Mesothelial cell of epicardium (in vitro differentiated cells): Measurements from ENCODE around the gene DIS3L. TPM values are rescaled to one million over a fixed set of nuclear protein-coding genes. Genes with fewer than 3 reads are reported as not detected.
"Not testable (repeated sequence)": the region's sequence is repeated elsewhere in the genome, so short reads cannot be mapped to it uniquely, and the experiment has no call there.

Experiments
- DNase-seq, 2 experiments: peaks; one replicate each; pipeline ENCODE4 v3.0.0; 2021; ENCODE audit warnings: low spot score in 2 of 2; ENCODE audit not compliant: unreplicated experiment in 2 of 2
- H3K27ac Mint-ChIP-seq: 2 replicates; pipeline ENCODE4 v1.8.0; 2021; ENCODE audit warnings: mixed read lengths
- H3K27me3 Mint-ChIP-seq: 2 replicates; pipeline ENCODE4 v1.8.0; 2021; ENCODE audit warnings: low read depth, mixed read lengths
- H3K36me3 Mint-ChIP-seq: 2 replicates; pipeline ENCODE4 v1.8.0; 2021; ENCODE audit warnings: mixed read lengths
- H3K4me1 Mint-ChIP-seq: 2 replicates; pipeline ENCODE4 v1.8.0; 2021; ENCODE audit warnings: mixed read lengths
- H3K4me3 Mint-ChIP-seq: 2 replicates; pipeline ENCODE4 v1.8.0; 2021; ENCODE audit warnings: mild to moderate bottlenecking, moderate library complexity, mixed read lengths
- H3K9me3 Mint-ChIP-seq: 2 replicates; pipeline ENCODE4 v1.8.0; 2021; ENCODE audit warnings: mixed read lengths
- total RNA-seq: library from RNA; stranded (reverse); gene quantifications from 3 replicates; pipeline ENCODE4 v1.2.1, GENCODE V29; 2021
- TF ChIP-seq, protein P1 (sequence below): fragments of 200-600 bp; sonication (generic); IDR thresholded peaks from one replicate; pipeline ENCODE4 v1.5.0; 2021; ENCODE audit warnings: antibody characterized with exemption; ENCODE audit not compliant: unreplicated experiment

The DIS3L gene
- total RNA-seq, 1 donor from 2014 or later: 34.7 TPM

DNA sequence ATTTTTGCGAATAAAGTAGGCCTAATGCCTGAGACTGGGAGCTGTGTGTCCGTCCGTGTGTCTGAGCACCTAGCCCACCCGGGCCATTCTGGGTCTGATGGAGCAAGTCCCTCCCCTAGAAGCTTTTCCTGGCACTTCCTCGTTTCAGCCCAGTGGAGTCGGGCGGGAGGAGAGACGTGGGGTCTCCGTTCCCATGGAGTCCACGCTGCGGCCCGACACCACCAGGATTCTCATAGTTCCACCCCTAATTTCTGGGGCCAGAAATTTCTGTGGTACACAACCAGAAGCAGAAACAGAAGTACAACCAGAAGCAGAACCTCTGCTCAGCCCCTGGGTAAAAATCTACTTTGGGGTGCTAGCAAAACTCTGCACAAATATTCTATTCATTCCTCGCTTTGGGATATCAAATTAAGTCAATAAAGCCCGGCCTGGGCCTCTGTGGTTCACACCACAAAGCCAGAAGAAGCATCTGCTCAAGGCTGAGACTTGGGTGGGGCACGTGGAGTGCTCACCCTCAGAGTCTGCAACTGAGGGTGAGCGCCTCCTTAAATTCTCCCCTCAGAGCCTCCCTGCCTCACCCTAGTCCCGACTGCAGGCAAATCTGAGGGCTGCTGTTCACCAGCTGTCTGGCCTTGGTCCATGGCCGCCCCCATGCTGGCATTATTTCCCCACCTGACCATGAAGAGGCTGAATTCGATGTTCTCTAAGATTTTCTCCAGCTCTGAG, 38.3 kb upstream of the DIS3L start:
- DNase-seq: no peak
- H3K27me3 Mint-ChIP-seq: peaks cover 88% of the 10 kb centered on the region
- no peaks in the 10 kb centered on the region for H3K9me3 Mint-ChIP-seq
- no peak overlapping the region for H3K4me3 Mint-ChIP-seq
- no peaks in the 10 kb centered on the region for H3K36me3 Mint-ChIP-seq
- TF ChIP-seq, protein P1, sequence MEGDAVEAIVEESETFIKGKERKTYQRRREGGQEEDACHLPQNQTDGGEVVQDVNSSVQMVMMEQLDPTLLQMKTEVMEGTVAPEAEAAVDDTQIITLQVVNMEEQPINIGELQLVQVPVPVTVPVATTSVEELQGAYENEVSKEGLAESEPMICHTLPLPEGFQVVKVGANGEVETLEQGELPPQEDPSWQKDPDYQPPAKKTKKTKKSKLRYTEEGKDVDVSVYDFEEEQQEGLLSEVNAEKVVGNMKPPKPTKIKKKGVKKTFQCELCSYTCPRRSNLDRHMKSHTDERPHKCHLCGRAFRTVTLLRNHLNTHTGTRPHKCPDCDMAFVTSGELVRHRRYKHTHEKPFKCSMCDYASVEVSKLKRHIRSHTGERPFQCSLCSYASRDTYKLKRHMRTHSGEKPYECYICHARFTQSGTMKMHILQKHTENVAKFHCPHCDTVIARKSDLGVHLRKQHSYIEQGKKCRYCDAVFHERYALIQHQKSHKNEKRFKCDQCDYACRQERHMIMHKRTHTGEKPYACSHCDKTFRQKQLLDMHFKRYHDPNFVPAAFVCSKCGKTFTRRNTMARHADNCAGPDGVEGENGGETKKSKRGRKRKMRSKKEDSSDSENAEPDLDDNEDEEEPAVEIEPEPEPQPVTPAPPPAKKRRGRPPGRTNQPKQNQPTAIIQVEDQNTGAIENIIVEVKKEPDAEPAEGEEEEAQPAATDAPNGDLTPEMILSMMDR: no peak
- H3K27ac Mint-ChIP-seq: no peak overlapping the region
- peaks cover 13% of the 10 kb centered on the region for H3K4me1 Mint-ChIP-seq

DNA sequence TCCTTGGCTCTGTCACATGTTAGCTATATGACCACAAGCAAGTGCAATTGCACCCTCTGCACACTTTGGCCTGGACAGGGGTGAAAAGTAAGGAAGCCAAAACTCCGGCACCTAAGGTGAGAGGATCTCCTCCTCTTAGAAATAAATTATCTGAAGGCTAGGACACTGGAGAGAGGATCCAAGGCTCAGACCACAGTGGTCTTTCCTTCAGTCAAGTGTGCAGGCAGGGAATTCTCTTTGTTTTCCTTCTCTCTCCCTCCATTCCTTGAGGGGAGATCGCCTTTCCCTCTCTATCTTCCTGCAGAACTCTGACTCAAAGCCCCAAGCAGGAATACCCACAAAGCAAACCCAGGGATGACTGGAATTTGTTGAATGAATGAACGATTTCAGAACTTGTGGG, 36.7 kb upstream of the DIS3L start:
- Mint-ChIP-seq H3K36me3 (no peaks in the 10 kb centered on the region), H3K27ac (no peak overlapping the region), H3K27me3 (peaks cover 84% of the 10 kb centered on the region), H3K4me3 (no peak overlapping the region), H3K9me3 (peaks cover under 1% of the 10 kb centered on the region), H3K4me1 (peaks cover 13% of the 10 kb centered on the region)
- DNase-seq: no peak
- TF ChIP-seq, protein P1: no peak

DNA sequence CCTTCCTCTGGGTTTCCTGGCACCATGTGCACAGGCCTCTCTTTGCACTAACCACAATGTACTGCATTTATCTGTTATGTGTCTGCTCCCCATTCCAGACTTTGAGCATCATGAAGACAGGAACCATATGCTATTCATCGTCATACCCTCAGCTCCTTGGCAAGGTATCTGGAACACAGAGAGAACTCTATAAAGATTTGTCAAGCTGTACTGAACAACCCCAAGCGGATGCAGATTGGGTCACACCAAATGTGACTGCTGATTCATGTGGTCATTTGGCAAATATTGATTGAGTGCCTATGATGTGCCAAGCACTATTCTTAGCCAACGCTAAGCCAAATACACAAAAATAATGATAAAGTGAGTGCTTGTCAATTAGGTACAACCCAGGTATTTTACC, 32.3 kb upstream of the DIS3L start:
- no peak overlapping the region for H3K4me3 Mint-ChIP-seq
- H3K4me1 Mint-ChIP-seq: no peaks in the 10 kb centered on the region
- no peak overlapping the region for H3K27ac Mint-ChIP-seq
- DNase-seq: no peak
- TF ChIP-seq, protein P1: no peak
- peaks cover 3% of the 10 kb centered on the region for H3K36me3 Mint-ChIP-seq
- H3K9me3 Mint-ChIP-seq: peaks cover 12% of the 10 kb centered on the region
- peaks cover 61% of the 10 kb centered on the region for H3K27me3 Mint-ChIP-seq

DNA sequence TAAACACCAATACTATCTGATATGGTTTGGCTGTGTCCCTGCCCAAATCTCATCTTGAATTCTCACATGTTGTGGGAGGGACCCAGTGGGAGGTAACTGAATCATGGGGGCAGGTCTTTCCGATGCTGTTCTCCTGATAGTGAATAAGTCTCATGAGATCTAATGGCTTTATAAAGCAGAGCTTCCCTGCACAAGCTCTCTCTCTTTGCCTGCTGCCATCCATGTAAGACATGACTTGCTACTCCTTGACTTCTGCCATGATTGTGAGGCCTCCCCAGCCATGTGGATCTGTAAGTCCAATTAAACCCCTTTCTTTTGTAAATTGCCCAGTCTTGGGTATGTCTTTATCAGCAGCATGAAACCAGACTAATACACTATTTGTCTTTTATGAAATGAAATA, 30.5 kb upstream of the DIS3L start:
- H3K4me3 Mint-ChIP-seq, DNase-seq, H3K27ac Mint-ChIP-seq, H3K36me3 Mint-ChIP-seq, H3K4me1 Mint-ChIP-seq: not testable (repeated sequence)
- Mint-ChIP-seq H3K27me3 (peaks cover 48% of the 10 kb centered on the region), H3K9me3 (peaks cover 12% of the 10 kb centered on the region)

DNA sequence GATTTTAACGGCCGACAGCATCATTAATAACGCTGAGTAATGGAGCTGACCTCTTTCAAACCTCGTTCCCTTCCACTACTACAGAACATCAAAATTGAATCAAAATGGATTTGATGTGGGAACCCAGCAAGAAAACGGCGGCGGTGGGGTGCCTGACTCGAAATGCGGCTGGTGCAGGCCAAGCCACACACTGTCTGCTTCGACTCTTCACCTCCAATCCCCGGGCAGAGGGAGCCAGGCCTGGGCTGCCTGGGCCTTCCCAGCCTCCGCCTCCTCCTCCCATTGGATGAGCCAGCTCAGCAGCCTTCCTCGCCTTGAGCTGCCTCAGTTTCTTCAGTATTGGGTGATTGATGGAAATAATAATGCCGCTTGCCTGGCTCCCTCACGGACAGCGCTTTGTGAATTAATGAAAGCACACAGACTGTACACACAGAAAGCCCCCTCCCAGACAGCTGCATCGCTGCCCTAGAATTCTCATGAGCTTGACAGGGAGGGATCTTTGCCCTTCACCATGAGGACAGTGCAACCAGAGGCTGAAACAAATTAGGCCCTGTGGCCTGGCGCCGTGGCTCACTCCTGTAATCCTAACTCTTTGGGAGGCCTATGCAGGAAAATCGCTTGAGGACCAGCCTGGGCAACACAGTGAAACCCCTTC, 28.4 kb upstream of the DIS3L start:
- H3K9me3 Mint-ChIP-seq: peaks cover 12% of the 10 kb centered on the region
- peaks cover 3% of the 10 kb centered on the region for H3K36me3 Mint-ChIP-seq
- H3K27me3 Mint-ChIP-seq: peaks cover 36% of the 10 kb centered on the region
- H3K27ac Mint-ChIP-seq: no peak overlapping the region
- TF ChIP-seq, protein P1: no peak
- peaks cover 6% of the 10 kb centered on the region for H3K4me1 Mint-ChIP-seq
- no peak overlapping the region for H3K4me3 Mint-ChIP-seq
- DNase-seq: no peak

DNA sequence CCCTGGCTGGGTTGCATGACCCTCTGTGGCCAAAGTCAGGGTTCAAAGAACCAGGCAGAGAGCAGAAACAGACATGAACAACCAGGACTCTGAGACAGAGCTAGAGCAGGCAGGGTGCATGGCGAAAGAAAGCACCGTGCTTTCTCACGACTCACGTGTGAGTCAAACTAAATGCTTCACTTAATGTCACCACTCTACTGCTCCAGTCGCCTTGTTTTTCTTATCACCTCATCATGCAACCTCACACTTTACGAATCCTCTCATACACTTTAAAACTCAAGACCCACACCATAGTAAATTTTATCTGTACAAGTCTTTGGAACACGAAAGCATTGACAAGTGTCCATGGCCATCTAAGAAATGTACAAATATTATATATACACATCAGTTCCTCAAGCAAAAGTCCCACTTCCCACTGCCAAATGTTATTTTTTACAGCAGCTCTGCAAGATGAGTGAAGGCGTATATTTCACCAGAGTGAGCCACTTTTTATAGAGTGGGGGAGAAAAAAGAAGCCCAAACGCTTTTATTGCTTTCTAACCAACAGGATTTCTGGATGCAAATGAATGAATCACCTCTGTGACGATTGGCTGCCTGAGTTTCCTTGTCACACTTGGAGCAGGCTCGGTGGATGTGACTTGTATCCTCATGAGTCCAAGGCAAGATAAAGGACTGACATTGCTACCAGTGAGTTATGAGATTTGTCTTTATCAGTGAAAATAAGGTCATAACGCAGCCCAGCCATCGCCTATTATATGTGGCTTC, 23.9 kb upstream of the DIS3L start:
- Mint-ChIP-seq H3K9me3 (no peaks in the 10 kb centered on the region), H3K27me3 (peaks cover 10% of the 10 kb centered on the region), H3K36me3 (no peaks in the 10 kb centered on the region), H3K4me3 (no peak overlapping the region), H3K27ac (no peak overlapping the region), H3K4me1 (peaks cover 6% of the 10 kb centered on the region)
- no peak for DNase-seq
- TF ChIP-seq, protein P1: no peak
